Activated CD4-positive, alpha-beta T cell treated with anti-CD3 and anti-CD28 coated beads, Interleukin-2, Interleukin-4, amounts not matched to agents 100 ng/mL and 50 ng/mL, durations not matched to agents 16 hours and 8 hours (primary cell): Measurements from ENCODE around the gene CCR3.
"Not testable (repeated sequence)": the region's sequence is repeated elsewhere in the genome, so short reads cannot be mapped to it uniquely, and the experiment has no call there.

Experiments used
- DNase-seq: peaks from one replicate; pipeline ENCODE4 v3.0.0-alpha.2; 2020; ENCODE audit warnings: low spot score

The CCR3 gene

GRCh38 chr3:46242120-46242519 lies at the start of gene CCR3:
CCR3 (plus strand) TSS chr3:46242460; CDS start chr3:46265159, 22,699 bp downstream.
- no peak for DNase-seq

DNA sequence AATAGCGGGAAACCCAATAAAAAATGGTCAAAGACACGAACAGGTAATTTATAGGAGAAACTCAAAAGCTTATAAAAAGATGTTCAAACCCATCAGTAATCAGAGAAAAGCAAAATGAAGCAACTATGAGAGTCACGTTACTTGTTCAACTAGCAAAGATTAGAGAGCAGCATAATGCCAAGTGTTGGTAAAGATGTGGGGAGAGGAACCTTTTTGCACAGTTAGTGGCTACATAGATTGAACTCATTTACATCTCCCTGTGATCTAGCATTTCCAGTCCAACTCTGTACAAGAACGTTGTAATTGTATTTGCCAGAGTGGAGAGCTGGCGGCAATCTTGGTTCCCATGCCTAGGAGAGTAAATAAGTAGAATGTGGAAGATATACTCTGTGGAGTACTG lies 49.3 kb upstream of the CCR3 start:
- no peak for DNase-seq

DNA sequence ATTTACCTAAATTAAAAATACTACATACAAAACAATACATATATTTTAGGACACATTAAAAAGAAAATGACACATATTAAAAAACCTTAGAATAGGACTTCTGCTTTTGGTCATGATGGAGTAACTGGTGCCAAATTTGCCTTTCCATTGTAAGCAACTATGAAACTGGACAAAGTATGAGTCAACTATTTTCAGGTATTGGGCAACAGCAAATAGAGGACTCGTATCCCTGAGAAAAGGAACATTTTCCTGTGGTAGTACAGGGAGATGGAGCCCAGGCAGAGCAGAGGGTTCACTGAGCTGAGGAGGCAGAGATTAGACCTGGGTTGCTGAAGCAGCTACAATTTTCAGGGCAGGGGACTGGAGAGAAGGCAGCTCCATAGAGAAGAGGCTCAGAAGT lies 48.8 kb upstream of the CCR3 start:
- DNase-seq: no peak

DNA sequence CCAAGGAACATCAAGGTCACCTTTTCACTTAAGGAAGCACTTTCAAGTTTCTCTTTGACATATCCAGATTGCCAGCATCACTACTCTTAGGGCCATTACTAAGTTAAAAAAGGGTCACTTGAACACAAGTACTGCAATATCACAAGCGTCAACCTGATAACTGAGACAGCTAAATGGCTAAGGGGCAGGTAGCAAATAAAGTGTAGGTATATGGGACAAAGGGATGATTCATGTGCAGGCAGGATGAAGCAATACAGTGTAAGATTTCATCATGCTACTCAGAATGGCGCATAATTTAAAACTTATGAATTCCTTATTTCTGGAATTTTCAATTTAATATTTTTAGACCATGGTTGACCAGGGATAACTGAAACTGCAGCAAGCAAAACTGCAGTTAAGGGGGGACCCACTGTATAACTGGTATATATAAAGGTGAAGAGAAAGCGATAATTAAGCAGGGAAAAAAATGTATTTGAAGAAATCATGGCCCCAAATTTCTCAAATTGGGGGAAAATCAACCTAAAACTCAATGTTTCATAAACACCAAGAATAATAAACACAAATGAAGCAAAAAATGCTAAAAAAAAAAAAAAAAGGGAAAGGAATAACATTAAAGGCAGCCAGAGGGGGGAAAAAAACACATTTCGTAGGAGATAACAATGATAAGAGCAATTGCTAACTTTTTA lies 47.2 kb upstream of the CCR3 start:
- no peak for DNase-seq

- DNase-seq: no peak
Measured at GRCh38 chr3:46196261-46196957, 45.9 kb upstream of the CCR3 start.

DNA sequence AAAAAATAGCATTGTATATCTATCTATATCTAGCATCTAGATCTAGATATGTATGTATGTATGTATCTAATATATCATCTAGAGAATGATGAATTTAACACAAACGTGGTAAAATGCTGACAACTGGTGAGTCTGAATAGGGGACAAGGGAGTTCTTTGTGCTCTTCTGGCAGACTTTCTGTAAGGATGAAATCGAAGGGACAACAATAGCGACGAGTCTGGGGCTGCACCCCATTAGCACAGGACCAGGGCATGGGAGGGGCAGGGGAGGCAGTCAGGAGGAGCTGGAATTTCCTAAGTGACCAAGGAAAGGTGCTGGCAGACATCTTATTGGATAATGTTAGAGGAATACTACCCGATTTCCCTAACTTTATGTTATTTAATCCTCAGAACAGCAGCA lies 42.0 kb upstream of the CCR3 start:
- DNase-seq: no peak

DNA sequence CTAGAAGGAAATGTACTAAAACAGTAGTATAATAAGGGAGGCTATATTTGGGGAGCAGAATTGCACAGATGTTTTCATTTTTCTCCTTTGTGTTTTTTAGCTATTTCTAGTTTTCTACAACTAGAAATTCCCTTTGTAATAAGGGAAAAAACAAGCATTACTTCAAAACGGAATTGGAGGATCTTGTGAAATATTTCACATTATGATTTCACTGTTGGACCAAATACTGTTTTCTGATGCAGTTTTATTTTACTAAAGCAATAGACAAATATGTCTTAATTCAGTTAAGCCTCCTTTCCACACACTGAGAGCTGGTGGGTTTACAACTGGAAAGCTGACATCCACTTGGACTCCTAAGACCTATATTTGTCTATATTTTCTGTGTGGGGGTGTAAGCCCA lies 41.5 kb upstream of the CCR3 start:
- no peak for DNase-seq

GRCh38 chr3:46202535-46202934 lies 39.7 kb upstream of the CCR3 start:
- no peak for DNase-seq

- no peak for DNase-seq
Measured at GRCh38 chr3:46203681-46204080, 38.6 kb upstream of the CCR3 start.

- DNase-seq: no peak
Measured at GRCh38 chr3:46205286-46205960, 36.8 kb upstream of the CCR3 start.

DNA sequence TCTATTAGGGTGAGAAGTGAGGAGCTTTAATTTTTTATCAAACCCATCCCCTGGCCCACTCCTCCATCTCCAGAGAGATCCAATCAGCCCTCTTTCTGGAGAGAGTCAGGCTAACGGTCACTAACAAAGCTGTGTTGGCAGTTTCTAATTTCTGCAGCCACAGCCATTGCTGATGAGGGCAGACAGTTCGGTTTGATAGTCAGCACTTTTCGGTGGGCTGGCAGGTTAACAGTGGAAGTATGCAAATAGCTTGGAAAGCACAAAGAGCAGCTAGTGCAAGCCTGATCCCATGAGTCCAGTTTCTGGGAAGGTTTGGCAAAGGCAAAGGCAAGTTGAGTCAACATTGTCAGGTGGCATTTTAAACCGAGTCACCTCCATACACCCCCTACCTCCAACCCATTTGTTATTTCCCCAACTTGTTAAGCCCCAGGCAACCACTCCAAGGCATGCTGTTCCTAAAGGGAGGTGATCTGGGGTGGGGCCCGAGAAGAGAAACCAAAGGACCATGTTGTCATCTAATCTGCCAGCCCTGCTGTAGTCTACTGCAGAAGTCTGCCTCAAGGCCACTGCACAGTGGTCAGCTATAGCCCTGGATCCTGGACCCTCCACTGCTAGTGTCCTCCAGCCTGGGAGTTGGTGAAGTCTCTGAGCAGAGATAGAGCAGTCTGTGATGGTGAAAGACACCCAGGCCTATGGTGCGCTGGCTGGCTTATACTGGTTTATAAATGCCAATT lies 35.8 kb upstream of the CCR3 start:
- DNase-seq: no peak

DNA sequence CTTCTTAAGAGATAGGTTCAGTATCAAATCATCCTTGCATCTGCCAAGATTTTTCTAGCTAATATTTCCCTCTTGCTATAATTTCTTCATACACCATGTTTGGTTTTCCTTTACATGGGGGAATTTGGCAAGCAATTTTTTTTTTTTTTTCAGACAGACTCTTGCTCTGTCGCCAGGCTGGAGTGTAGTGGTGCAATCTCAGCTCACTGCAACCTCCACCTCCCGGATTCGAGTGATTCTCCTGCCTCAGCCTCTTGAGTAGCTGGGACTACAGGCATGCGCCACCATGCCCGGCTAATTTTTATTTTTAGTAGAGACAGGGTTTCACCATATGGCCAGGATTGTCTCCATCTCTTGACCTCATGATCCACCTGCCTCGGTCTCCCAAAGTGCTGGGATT lies 34.7 kb upstream of the CCR3 start:
- DNase-seq: not testable (repeated sequence)

DNA sequence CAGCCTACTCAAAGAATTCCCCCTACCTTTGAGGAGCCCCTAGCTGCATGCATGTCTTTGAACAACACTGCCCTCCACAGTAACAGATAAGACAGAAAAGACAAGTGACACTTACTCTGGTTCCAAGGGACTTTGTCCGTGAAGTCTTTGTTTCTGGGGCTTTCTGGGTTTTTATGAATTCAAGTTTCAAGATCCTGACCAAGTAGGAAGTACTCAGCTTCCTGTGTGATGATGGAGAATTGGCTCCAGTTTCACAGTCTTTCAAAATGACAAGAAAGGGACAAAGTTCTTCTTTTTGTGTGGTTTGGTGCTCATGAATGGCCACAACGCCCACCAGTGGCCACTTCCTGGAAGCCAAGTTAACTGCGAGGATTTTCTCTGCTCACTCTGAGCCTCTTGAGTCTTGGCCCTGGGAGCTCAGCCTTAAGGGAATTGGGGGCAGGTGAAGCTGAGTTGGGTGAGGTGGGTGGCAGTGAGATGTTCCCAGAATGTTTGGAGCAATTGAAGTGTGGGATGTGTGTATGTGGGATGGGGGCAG lies 34.0 kb upstream of the CCR3 start, which contains the start of gene CCR1:
CCR1 (minus strand) TSS at position 147 of the 538 bp plus-strand sequence. CDS start 4,000 bp downstream, outside the sequence.
- DNase-seq: peak; percentile 64

GRCh38 chr3:46209053-46209452 lies 33.2 kb upstream of the CCR3 start:
- DNase-seq: no peak

GRCh38 chr3:46209746-46210470 lies 32.4 kb upstream of the CCR3 start:
- DNase-seq: no peak

- DNase-seq: no peak
Measured at GRCh38 chr3:46212101-46212500, 30.2 kb upstream of the CCR3 start.

- peak; percentile 38 for DNase-seq
Measured at GRCh38 chr3:46213201-46213600, 29.1 kb upstream of the CCR3 start.

DNA sequence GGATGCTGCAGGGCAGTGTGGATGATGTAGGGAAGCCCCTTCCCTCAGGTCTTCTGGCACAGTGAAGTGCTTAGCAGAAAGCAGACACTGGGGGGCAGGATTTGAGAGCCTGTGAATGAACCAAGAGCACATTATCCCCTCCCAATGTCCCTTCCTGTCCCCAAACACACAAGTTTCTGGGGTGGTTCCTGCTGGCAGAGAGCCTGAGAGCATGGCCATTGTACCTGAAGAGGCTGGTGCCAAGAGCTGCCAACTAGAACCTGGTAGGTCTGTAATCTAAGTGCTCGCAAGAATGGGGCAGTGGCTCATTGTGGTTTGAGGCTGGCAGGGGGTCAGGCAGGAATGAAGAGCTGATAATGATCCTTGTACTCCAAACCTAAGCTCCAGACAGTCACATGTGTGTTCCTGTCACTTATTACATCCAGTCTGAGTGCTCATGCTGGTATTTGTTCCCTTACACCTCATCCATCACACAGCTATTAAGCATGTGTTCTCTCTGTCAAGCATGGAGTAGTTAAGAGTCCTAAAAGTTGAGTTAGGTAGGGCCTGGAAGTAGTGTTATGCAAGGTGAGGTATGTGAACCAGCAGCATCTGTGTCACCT lies 27.4 kb upstream of the CCR3 start:
- DNase-seq: peak; percentile 27

- no peak for DNase-seq
Measured at GRCh38 chr3:46215810-46216414, 26.3 kb upstream of the CCR3 start.

DNA sequence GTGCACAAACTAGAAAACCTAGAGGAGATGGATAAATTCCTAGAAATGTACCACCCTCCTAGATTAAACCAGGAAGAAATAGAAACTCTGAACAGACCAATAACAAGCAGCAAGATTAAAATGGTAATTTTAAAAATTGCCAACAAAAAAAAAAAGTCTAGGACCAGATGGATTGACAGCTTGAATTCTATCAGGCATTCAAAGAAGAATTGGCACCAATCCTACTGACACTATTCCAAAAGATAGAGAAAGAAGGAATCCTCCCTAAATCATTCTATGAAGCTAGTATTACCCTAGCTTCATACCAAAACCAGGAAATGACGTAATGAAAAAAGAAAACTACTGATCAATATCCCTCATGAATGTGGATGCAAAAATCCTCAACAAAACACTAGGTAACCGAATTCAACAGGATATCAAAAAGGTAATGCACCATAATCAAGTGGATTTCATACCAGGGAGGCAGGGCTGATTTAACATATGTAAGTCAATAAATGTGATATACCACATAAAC lies 24.0 kb upstream of the CCR3 start:
- DNase-seq: no peak
